DMS 273 (cell line): Measurements from ENCODE around the gene MT1H.
A peak's percentile ranks its signal among the peaks of the same experiment; 100 is the strongest.

Experiments
- DNase-seq: peaks from one replicate; lab custom pipeline; 2025; ENCODE audit not compliant: unreplicated experiment; lab: John Stamatoyannopoulos, UW

MT1H gene

DNA sequence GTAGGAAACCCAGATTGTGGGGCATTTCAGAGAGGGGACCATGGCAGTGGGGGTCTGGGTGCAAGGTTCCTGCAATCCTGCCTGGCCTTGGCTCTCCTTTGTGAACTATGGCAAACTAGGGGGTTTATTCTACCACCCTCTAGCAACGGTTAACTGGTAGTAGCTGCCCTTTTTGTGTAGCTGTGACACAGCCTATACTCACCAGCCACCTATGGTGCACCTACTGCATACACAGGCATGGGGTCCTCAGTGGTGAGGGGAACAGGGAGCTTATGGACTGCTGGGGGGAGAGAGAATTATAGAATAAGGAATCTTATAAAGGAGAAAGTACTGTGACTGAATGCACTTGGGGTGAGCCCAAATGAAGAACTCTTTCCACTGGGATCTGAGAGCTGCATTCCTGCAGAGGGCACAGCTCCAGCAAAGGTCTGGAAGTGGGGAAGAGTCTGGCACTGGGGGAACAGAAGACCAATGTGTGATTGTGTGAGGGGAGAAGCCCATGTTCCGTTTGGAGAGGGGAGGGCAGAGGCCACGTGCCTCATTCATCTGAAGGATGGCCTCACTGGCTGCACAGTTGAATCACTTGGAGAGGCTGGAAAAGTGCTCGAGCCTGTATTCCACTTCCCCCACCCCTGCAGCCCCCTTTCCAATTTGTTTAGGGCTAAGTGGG lies 14.8 kb downstream of the MT1H start:
- DNase-seq: no peak

DNA sequence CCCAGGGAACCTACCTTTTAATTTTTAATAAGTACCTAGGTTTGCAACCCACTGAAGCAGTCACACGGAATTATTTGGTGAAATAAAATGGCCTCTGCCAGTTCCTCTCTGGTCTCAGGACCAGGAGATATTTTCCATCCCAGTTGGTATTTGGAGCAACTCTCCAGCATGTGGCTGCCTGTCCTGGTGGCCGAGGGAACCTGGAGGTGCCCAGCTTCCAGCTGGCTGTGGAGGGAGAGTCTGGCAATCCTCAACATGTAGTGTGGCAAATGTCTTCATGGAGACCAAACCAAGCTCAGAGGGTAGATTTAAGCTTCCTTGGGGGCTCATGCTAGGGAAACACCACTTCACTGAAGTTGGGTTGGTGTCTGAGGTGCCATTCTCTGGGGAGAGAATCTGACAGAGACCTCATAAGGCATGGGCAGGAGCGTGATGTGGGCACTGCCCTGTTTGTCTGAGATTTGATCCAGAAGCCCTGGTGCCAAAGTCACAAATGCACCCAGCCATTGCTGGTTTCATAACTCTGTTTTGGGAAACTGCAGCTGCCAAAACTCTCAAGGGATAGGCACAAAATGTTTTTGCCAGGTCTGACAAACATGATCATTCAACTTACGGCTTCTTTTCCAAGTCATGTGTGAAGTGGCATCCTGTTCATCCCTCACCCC lies 15.4 kb downstream of the MT1H start:
- DNase-seq: no peak

DNA sequence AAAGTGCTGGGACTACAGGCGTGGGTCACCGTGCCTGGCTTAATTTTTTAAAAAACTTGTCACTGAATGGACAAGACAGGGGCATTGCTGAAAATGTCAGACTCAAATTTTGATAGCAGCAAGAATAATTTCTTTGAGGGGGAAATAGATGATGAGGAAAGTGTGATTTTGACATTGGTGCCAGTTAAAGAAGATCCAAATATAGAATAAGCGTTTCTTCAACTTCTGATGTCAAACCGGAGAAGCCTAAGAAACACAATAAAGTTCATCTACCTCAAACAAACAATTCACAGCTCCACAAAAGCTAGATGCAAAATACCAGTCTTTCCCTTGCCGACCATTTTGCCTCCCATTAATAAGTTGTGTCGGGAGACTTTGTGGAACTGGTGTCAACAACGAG lies 17.1 kb downstream of the MT1H start:
- no peak for DNase-seq

DNA sequence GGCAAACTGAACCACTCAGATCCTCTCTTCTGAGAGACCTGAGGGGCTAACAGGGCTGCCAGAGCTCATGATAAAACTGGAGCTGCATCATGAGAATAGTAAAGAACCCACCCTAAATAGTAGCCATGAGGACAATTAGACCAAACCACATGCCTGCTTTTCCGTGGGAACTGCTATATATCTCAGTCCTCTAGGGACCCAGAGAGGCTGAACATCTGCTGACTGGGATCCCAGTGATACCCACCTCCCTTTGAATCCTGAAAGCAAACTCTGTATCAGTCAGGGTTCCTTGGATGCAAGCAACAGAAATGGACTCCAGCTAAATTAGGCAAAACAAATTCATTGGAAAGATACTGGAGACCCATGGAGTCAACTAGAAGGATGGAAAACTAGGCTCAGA lies 19.1 kb downstream of the MT1H start:
- peak; percentile 70 for DNase-seq

DNA sequence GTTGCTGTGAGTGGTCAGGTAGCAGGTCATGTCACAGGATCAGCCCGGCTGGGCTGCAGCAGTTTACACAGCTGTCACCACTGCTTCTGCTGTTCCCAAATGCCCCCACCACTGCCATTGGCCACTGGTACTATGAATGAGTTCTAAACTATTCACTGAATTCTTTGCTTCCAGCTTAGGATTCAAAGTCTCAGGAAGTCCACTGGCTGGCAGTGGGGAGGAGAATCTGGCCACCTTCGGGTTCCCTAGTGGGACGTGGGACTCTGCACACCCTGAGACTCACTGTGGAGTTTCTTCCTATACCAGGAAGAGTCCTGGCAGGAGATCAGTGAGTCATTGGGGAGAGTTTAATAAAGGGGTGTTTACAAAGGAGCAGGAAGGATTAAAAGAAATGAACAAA lies 19.6 kb downstream of the MT1H start:
- peak; percentile 40 for DNase-seq

DNA sequence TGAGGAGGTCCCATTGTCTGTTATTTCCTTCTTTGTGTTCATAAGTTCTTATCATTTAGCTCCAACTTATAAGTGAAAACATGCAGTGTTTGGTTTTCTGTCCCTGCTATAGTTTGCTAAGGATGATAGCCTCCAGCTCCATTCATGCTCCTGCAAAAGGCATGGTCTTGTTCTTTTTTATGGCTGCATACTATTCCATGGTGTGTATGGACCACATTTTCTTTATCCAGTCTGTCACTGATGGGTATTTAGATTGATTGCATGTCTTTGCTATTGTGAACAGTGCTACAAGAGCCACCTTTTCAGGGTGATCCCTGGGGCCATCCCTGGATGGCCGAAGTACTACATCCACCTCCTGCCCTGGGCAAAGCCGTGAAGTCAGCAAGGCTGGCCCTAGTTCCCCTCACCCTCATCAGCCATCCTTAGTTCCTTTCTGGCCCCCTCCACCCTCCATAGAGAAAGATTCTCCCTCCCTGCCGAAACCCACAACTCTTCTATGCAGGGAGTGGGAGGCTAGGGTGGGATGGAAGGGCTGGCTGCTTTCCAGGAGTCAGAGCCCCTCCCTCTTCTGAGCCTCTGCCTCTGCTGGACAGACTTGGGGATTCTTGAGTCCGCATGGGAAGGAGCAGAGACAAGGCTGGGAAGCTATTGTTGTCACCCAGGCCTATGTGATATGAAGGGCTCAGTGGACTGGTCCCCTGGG lies 21.0 kb downstream of the MT1H start:
- no peak for DNase-seq

DNA sequence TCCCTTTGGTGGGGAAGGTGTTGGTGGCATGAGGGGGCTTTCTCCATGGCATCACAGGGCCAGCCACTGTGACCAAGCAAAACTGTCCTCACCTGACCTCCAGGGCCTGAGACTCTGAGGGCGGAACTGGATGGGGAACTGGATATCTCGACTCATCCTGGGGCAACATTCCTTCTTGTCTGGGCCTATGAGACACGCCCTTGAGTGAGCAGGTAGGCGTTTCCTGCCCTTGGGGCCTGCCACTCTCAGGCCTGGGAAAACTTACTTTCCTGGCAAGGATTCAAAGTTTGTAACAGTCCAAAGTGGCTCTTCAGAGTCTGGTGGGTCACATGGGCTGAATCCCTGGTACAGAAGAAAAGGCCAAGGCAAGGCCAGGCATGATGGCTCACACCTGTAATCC lies 22.3 kb downstream of the MT1H start:
- peak; percentile 36 for DNase-seq

DNA sequence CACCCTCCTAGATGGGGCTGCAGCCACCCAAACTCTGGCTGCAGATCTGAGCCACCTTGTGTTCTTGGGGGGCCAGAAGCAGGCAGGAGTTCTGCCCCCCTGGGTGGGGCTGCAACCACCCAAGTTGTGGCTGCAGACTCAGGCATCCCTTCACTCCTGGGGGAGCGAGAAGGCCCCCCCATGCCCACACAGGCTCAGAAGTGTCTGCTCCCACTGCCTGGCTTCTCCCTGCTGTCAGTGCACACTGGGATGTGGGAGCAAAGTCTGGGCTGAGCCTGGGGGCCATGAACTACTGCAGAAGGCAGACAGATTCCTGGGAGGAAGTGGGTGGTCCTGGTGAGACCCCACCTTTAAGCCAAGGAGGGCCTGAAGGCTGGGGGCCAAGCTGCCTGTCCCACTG lies 25.6 kb downstream of the MT1H start:
- no peak for DNase-seq

DNA sequence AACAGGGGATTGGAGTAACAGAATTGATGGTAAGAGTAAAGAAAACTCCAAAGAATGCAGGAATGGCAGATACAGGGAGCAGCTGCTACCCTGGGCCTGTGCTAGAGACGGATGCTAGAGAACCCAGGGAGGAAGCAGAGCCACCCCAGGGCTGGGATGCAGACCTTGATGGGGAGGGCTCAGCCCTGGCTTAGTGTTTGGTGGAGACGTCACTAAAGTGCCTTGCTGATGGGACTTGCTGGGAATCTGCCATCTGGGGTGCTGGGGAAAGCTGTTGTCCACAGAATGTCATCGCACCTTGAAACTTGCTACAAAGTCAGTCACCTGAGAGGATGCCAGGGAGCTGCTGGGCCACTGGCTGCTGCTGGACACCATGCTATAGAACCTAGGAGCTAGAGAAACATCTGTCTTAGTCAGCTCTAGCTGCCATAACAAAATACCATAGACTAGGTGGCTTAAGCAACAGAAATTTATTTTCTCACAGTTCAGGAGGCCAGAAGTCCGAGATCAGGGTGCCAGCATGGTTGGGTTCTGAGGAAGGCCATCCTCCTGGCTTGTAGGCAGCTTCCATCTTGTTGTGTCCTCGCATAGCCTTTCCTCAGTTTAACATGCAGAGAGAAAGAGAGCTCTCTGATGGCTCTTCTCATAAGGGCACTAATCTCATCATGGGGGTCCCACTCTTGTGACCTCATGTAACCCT lies 28.0 kb downstream of the MT1H start:
- no peak for DNase-seq

DNA sequence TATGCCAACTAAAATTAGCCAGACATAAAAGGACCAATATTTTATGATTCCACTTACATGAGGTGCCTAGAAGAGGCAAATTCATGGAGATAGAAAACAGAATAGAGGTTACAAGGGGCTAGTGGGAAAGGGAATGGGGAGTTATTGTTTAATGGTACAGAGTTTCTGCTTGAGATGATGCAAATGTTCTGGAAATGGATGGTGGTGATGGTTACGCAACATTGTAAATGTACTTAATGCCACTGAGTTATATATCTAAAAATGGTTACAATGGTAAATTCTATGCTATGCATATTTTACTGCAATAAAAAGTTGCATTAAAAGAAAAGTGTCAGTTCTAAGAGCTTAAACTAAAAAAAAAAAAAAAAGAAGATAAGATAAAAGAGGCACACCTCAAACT lies 30.6 kb downstream of the MT1H start:
- DNase-seq: no peak

DNA sequence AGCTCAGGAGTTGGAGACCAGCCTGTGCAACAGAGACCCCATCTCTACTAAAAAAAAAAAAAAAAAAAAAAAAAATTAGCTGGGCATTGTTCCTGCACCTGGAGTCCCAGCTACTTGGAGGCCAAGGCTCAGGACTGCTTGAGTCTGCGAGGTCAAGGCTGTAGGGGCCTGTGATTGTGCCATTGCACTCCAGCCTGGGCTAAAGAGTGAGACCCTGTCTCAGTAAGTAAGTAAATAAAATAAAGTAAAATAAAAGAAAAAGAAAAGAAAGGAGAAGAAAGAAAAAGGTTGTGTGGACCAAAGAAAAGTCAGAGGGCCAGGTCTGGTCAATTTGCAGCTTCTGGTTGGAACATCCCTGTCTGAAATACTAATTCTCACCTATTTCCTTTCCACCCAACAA lies 31.0 kb downstream of the MT1H start:
- no peak for DNase-seq

DNA sequence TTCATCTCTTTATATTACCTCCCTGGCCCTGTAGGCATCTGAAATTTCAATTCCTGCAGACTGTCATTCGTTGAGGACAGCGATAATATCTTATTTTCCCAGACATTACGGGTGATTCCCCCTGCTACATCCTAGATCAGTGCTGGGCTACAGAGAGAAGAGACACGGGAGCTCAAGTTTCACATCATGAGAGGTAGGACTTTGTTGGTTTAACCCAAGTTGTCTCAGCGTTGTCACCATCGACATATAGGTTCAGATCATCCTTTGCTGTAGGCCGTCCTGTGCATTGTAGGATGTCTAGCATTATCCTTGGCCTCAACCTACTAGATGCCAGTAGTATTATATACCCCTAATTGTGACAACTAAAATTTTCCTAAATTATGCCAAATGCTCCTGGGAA lies 31.9 kb downstream of the MT1H start:
- DNase-seq: no peak

DNA sequence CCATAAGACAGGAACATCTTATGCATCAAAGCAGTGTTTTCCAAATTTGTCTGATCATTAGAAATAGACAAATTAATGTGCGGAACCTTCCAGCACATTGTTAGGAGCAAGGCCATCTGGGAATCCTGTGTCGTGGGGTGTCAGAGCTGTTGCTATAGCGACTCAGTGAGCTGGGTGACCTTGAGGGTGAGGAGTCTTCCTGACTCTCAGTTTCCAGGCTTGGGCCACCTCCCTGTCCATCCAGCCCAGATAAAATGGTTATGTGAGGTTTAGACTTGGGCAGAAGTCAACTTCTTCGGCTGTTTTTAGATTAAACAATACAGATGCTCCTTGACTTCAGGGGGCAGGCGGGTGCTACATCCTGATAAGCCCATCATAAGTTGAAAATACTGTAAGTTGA lies 33.2 kb downstream of the MT1H start:
- DNase-seq: no peak

DNA sequence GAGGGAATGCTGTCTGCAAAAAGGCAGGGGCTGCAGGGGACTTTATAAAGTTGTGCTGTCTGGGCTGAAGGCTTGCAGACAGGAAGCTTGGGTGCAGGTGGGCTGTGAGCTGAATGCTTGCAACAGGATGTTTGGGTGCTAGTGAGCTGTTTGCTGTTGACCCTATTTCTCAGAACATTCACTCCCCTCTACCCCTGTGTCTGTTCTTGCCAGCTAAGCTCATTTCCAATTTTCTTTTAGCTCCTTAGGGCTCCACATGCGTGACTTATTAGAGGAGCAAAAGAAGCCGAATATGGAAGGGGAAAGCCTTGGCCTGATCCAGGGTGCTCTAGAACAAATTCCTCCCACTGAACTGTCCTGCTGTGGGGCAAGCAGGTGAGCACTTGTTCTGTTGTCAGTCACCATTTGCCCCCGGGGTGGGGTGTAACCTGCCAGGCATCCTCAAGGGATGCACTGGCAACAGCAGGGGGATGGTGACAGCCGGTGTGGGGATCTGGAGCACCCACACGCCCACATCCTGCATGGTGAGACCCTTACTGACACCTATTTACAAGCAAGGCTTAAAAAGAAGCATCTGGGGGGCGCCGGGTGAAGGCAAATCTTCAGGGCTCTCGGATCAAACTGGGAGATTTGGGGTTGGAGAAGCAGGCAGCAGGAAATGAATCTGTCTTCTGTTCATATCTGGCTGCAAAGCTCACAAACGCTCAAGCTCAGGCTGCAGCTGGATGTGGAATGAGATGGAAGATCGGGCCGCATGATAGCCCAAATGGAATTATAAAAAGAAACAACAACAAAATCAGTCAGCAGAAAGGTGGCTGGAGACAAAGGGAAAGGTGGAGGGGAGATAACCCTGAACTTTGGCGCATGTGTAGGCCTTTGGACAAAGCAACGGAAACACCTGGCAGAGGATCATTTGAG lies 39.2 kb downstream of the MT1H start:
- DNase-seq: no peak

DNA sequence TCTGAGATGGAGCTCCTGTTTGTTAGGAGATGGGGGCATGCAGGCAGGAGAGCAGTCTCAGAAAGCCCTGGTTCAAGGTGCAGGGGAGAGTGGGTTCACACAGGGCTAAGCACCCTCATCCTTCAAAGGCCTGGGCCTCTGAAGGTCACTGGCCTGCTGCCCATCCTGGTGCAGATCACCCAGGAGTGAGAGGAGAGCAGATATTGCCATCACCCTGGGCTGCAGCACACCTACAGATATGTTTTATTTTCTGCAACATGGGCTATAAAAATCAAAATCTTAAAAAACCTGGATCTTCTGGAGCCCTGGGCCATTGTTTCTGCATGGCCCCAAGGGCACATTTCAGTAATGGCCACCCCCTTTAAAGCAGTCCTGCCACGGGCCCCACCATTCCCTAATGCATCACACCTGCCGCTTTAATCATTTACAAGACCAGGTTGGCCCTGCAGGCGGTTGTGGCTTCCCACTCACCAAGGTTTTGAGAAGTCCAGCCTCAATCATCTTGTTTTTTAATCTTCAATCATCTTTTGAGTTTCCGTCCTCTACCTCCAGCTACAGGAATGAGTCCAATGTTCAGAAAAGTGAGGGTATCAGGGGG lies 39.9 kb downstream of the MT1H start:
- DNase-seq: no peak

DNA sequence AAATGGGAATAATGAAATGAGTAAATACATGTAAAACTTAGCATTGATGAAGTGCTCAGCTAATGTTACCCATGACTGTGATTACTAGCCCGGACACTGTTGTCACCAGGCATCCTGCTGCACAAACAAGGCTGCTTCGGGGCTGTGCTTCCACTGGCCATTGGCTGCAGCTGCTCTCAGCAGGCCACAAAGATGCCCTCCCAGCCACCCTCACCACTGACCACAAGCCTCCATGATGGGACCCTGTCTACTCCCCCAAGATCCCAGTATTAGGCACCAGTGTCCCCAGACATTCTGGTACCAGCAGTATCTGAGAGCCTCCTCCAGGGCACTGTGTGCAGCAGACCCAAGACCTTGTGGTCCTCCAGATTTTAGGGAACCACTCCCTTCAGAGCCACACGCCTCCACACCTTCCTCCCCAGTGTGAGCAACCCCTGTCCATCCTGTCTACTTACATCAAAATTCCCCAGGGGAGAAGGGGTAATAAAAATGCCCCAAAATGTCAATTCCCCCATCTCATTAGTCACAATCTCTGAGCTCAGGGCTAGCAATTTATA lies 40.6 kb downstream of the MT1H start:
- no peak for DNase-seq

DNA sequence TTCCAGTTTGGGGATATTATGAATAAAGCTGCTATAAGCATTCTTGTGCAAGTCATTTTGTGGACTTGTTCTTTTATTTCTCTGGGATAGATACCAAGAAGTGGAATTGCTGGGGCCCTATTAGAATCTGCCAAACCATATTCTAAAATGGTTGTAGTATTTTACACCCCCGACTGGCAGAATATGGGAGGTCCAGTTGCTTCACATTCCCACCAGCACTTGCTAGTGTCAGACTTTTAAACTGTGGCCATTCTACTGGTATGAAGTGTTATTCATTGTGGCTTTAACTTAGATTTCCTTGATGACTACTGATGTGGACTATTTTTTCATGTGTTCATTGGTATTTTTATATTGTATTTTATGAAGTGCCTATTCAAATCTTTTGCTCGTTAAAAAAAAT lies 42.2 kb downstream of the MT1H start:
- no peak for DNase-seq

DNA sequence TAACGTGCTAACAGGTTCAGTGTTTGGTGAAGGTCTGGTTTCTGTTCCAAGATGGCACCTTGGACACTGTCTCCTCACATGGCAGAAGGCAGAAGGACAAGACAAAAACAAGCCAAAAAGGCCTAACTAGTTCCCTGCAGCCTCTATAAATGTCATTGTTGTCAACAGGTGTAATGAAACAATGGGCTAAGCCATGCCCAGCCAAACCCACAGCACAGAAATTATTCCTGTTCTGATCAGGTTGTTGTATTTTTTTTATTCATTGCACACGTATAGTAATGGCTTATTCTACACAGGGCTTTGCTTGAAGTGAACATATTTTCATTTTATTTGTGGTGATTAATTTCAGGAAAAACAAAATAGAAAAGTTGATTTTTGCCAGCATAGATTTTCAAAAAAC lies 44.2 kb downstream of the MT1H start:
- no peak for DNase-seq

DNA sequence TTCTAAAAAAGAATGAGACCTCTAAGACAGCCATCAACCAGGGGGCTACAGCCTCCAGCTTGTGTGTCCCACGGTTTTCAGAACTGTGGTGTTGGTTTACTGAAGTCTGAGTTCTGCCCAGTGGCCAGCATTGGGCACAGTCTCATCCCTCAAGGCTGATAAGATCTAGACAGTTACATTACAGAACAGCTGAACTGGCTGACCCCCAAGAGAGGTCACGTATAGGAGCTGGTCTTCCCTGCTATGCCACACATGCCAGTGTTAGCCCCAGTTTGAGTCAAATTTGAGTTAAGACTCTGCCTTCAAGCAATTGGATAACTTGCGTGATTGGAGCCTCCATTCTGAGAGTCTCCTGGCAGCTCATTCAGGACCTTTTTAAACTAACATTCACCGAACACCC lies 45.5 kb downstream of the MT1H start:
- DNase-seq: peak; percentile 46

DNA sequence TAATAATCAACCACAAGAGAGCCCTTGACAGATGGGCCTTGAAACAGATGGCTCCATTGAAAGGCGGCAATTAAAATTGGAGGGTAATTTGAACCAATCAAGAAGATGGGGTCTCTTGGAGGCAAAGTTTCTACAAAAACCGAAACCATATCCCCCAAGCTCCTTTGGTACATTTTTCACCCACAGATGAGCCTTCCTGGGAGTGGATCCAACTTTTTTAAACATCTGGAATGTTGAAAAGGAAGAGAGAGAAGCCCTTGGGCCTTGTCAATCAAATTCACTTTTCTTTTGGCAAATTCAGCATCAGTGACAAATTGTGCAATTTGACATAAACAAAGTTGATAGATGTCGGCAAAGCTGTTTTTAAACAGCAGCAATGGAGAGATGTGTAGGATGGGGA lies 47.1 kb downstream of the MT1H start:
- peak; percentile 83 for DNase-seq
